HepG2 (cell line): ENCODE data around the gene MYO5B. TPM values are rescaled to one million over a fixed set of nuclear protein-coding genes. Genes with fewer than 3 reads are reported as not detected.

Source experiments
- ATAC-seq: fragments of 200-7000 bp; cut with Tn5 transposase; 3 replicates; pipeline ENCODE4 v1.9.1; 2020; ENCODE audit warnings: mild to moderate bottlenecking, moderate library complexity
- BruUV-seq: library from RNA; stranded (reverse); fragments of 400-500 nt; replicated peaks from 2 replicates; lab custom pipeline; 2021; lab: Mats Ljungman, UMichigan
- CTCF ChIA-PET: fragments of 300-600 bp; formaldehyde crosslinking; extraction: SDS; loops from one replicate; lab custom pipeline; 2021; ENCODE audit warnings: low total read pairs, inconsistent platforms, low intra/inter-chr PET ratio; lab: Yijun Ruan, JAX
- POLR2A ChIA-PET: fragments of 350-600 bp; sonication (Branson Sonifier 250); formaldehyde crosslinking; loops from one replicate; lab custom pipeline; 2020; ENCODE audit warnings: antibody characterized with exemption, inconsistent platforms; lab: Yijun Ruan, JAX
- DNase-seq: peaks from one replicate; pipeline ENCODE4 v3.0.0-alpha.2; 2015; ENCODE audit warnings: low spot score
- FAIRE-seq: peaks from 3 replicates; lab custom pipeline; 2011; peaks lifted over from hg19 to GRCh38; lab: Jason Lieb, UNC
- H2AFZ ChIP-seq: one replicate; pipeline ENCODE4 v1.6.1; 2011; ENCODE audit warnings: low read length, inconsistent platforms
- H3K27ac ChIP-seq: fragments of 300-600 bp; 3 replicates; pipeline ENCODE4 v1.8.0; 2011; ENCODE audit warnings: mixed run types, mild to moderate bottlenecking, mixed read lengths, low read length, inconsistent platforms; ENCODE audit not compliant: insufficient read depth; ENCODE audit errors: extremely low read length
- H3K27me3 ChIP-seq, 2 experiments: fragments of 200-600 bp in 1 of 2; 2 replicates in 1 of 2; 3 replicates in 1 of 2; pipeline versions ENCODE4 v1.6.0 to v1.8.0; 2011; ENCODE audit warnings: low read length in 2 of 2, mild to moderate bottlenecking in 2 of 2, moderate library complexity in 2 of 2, inconsistent platforms in 1 of 2; ENCODE audit not compliant: insufficient read depth in 2 of 2, control insufficient read depth in 1 of 2
- H3K36me3 ChIP-seq, 2 experiments: fragments of 200-600 bp in 1 of 2; replicated peaks in 1 of 2; 2 replicates in 1 of 2; 3 replicates in 1 of 2; pipeline versions ENCODE4 v1.5.1 to v1.8.0; 2011; ENCODE audit warnings: low read length in 2 of 2, inconsistent platforms in 1 of 2; ENCODE audit not compliant: insufficient read depth in 2 of 2, control insufficient read depth in 1 of 2
- H3K4me1 ChIP-seq: 2 replicates; pipeline ENCODE4 v1.5.1; 2012; ENCODE audit warnings: low read length, inconsistent platforms; ENCODE audit not compliant: insufficient read depth
- H3K4me2 ChIP-seq: 2 replicates; pipeline ENCODE4 v1.6.0; 2011; ENCODE audit warnings: low read depth, low read length, inconsistent platforms
- H3K4me3 ChIP-seq, 3 experiments: fragments of 200-600 bp in 1 of 3; sonication (generic), shearing (Covaris generic) in 1 of 3; replicated peaks in 1 of 3; 2 replicates each; pipeline ENCODE4 v1.5.1; 2011 to 2016; ENCODE audit warnings: low read length in 3 of 3, inconsistent platforms in 2 of 3, low read depth in 2 of 3, mild to moderate bottlenecking in 2 of 3, control low read depth in 1 of 3, mixed read lengths in 1 of 3; ENCODE audit not compliant: insufficient read depth in 1 of 3
- H3K79me2 ChIP-seq: one replicate; pipeline ENCODE4 v1.6.1; 2011; ENCODE audit warnings: low read length, inconsistent platforms; ENCODE audit not compliant: insufficient read depth
- H3K9ac ChIP-seq: 2 replicates; pipeline ENCODE4 v1.6.0; 2011; ENCODE audit warnings: mild to moderate bottlenecking, low read depth, low read length, inconsistent platforms; ENCODE audit not compliant: insufficient read depth
- H3K9me3 ChIP-seq: 2 replicates; pipeline ENCODE4 v1.5.1; 2012; ENCODE audit warnings: mild to moderate bottlenecking, low read length
- H4K20me1 ChIP-seq: 2 replicates; pipeline ENCODE4 v1.6.0; 2011; ENCODE audit warnings: inconsistent platforms, mild to moderate bottlenecking, low read length, moderate library complexity; ENCODE audit not compliant: insufficient read depth
- BCL6 ChIP-seq: IDR thresholded peaks from 2 replicates; pipeline ENCODE4 v1.6.1; 2016; ENCODE audit warnings: missing genetic modification reagents, missing compliant biosample characterization
- CTCF ChIP-seq: sonication (generic); formaldehyde crosslinking; IDR thresholded peaks from 2 replicates; pipeline ENCODE4 v1.5.0; 2020; ENCODE audit warnings: mild to moderate bottlenecking, missing genetic modification reagents, moderate library complexity
- HNF4A ChIP-seq: sonication (generic); formaldehyde crosslinking; IDR thresholded peaks from 2 replicates; pipeline ENCODE4 v1.4.0; 2020; ENCODE audit warnings: missing genetic modification reagents
- IRX3 ChIP-seq: sonication (generic); formaldehyde crosslinking; IDR thresholded peaks from 2 replicates; pipeline ENCODE4 v1.8.1; 2023; ENCODE audit warnings: mild to moderate bottlenecking, low read depth, missing genetic modification reagents, borderline replicate concordance
- ISL2 ChIP-seq: sonication (generic); formaldehyde crosslinking; IDR thresholded peaks from 2 replicates; pipeline ENCODE4 v1.5.0; 2020; ENCODE audit warnings: missing genetic modification reagents
- MIXL1 ChIP-seq: IDR thresholded peaks from 2 replicates; pipeline ENCODE4 v1.6.1; 2016
- PAXIP1 ChIP-seq: sonication (generic); formaldehyde crosslinking; conservative IDR thresholded peaks from 2 replicates; pipeline ENCODE4 v1.4.0; 2020; ENCODE audit warnings: mild to moderate bottlenecking, missing genetic modification reagents, moderate library complexity
- SYNCRIP ChIP-seq: fragments of 200-400 bp; formaldehyde crosslinking; IDR thresholded peaks from 2 replicates; pipeline ENCODE4 v1.6.1; 2018; ENCODE audit warnings: mild to moderate bottlenecking, low read depth, low read length; ENCODE audit not compliant: insufficient read depth
- ZFX ChIP-seq: sonication (generic); formaldehyde crosslinking; IDR thresholded peaks from 2 replicates; pipeline ENCODE4 v1.4.0; 2020; ENCODE audit warnings: mild to moderate bottlenecking, low read depth, missing genetic modification reagents, moderate library complexity
- ZFY ChIP-seq: sonication (generic); formaldehyde crosslinking; IDR thresholded peaks from 2 replicates; pipeline ENCODE4 v1.4.0; 2020; ENCODE audit warnings: missing genetic modification reagents
- ZNF383 ChIP-seq: sonication (generic); formaldehyde crosslinking; IDR thresholded peaks from 2 replicates; pipeline ENCODE4 v1.4.0; 2020; ENCODE audit warnings: missing genetic modification reagents, mild to moderate bottlenecking, borderline replicate concordance
- ZNF619 ChIP-seq: sonication (generic); formaldehyde crosslinking; IDR thresholded peaks from 2 replicates; pipeline ENCODE4 v1.4.0; 2020; ENCODE audit warnings: mild to moderate bottlenecking, missing genetic modification reagents
- ZNF652 ChIP-seq: IDR thresholded peaks from 2 replicates; pipeline ENCODE4 v1.6.1; 2016; ENCODE audit warnings: low read depth, borderline replicate concordance
- ZNF773 ChIP-seq: sonication (generic); formaldehyde crosslinking; IDR thresholded peaks from 2 replicates; pipeline ENCODE4 v1.4.0; 2020; ENCODE audit warnings: missing genetic modification reagents, borderline replicate concordance
- WGBS: methylation state at CpG from one replicate; pipeline ENCODE4 v1.1.6; 2017; ENCODE audit warnings: low lambda C conversion rate; 5-methylcytosine and 5-hydroxymethylcytosine counted together
- in situ Hi-C: cut with HindIII; loops from 2 replicates; pipeline ENCODE4 v1.10.0; 2017; ENCODE audit warnings: low pct_unique_long_range_greater_than_20kb; ENCODE audit not compliant: extremely low pct_ligation_motif_present
- intact Hi-C: fragments of 100-400 bp; cut with micrococcal nuclease; formaldehyde crosslinking; loops from one replicate; pipeline ENCODE4 v1.10.0; 2022; ENCODE audit not compliant: unreplicated experiment
- polyA plus RNA-seq, 8 experiments: library from polyadenylated mRNA; depleted of rRNA in 3 of 8; stranded (reverse) in 7 of 8; unstranded in 1 of 8; fragments of >200 nt; fragmentation: Illumina TruSeq in 4 of 8; extraction: Trizol in 4 of 8; gene quantifications; 2 replicates each; pipeline versions ENCODE4 v1.2.1 to v1.2.3, GENCODE V29; 2011 to 2016; ENCODE audit warnings: low read depth in 4 of 8, missing spikeins in 1 of 8, mixed read lengths in 1 of 8; ENCODE audit not compliant: insufficient read depth in 1 of 8
- total RNA-seq, 5 experiments: library from RNA; depleted of rRNA; stranded (reverse); fragments of >200 nt; fragmentation: Illumina TruSeq; extraction: Trizol; gene quantifications; 2 replicates each; pipeline ENCODE4 v1.2.3, GENCODE V29; 2016; ENCODE audit warnings: low read depth in 1 of 5

MYO5B gene
- total and polyA plus RNA-seq, 2 of the 13 experiments (the other 11 are each of a cell fraction or from before 2014, with no cell fraction given) = 13.1 to 24.0 TPM

- BruUV-seq = no TSS peak
- peaks cover 3% of the 10 kb centered on the region for H3K79me2 ChIP-seq
- intact Hi-C loops = no loop called here
Observed at GRCh38 chr18:50075772-50076171, 119.2 kb downstream of the MYO5B start.

More at GRCh38 chr18:50075772-50076171, 119.2 kb downstream of the MYO5B start:
- POLR2A ChIA-PET = no interaction called here
- TF ChIP-seq ZFX (CRISPR knock-in tag) = 0 out of 2 replicates have a peak, but pooled peaks have one; percentile 24
- no peak for TF ChIP-seq ZFY (CRISPR knock-in tag)
- no peak for TF ChIP-seq SYNCRIP
- TF ChIP-seq IRX3 (CRISPR knock-in tag) = no peak
- peak; percentile 40 for TF ChIP-seq PAXIP1 (CRISPR knock-in tag)
- 0 out of 2 replicates have a peak, but pooled peaks have one; percentile 18 for TF ChIP-seq BCL6 (CRISPR knock-in tag)
- peak; percentile 51 for TF ChIP-seq HNF4A (CRISPR knock-in tag)
- no peak for TF ChIP-seq ZNF773
- peak; percentile 63; the same call in 1 of the 2 replicates for TF ChIP-seq ZNF652 (CRISPR knock-in tag)
- TF ChIP-seq ISL2 (CRISPR knock-in tag) = no peak
- TF ChIP-seq ZNF383 = no peak
- no peak for TF ChIP-seq ZNF619
- TF ChIP-seq MIXL1 (CRISPR knock-in tag) = 0 out of 2 replicates have a peak, but pooled peaks have one; percentile 10
- TF ChIP-seq CTCF (CRISPR knock-in tag) = peak; percentile 26
- H3K4me3 ChIP-seq = no peak overlapping the region
- FAIRE-seq (peak; percentile 55), DNase-seq (peak; percentile 38), ATAC-seq (peak; percentile 65)
- no peaks in the 10 kb centered on the region for H3K9me3 ChIP-seq
- WGBS = 40% methylated on average over 4 of the region's 4 CpGs
- H2AFZ ChIP-seq = no peak overlapping the region
- peaks cover 57% of the 10 kb centered on the region for H3K4me1 ChIP-seq
- H3K27ac ChIP-seq = peak overlapping the region; percentile 11
- in situ Hi-C loops = no loop called here
- H3K36me3 ChIP-seq = no peaks in the 10 kb centered on the region
- H4K20me1 ChIP-seq = no peaks in the 10 kb centered on the region
- H3K4me2 ChIP-seq = peak overlapping the region; percentile 34
- CTCF ChIA-PET = no interaction called here
- no peaks in the 10 kb centered on the region for H3K27me3 ChIP-seq
- H3K9ac ChIP-seq = 0 out of 2 replicates have a peak overlapping the region, but pooled peaks have one; percentile 2
